Measurements from ENCODE around the gene METTL6. TPM values are rescaled to one million over a fixed set of nuclear protein-coding genes. Genes with fewer than 3 reads are reported as not detected.

Gene METTL6
- polyA plus RNA-seq, 1 donor (not counting 4 experiments of a cell fraction or from before 2014, with no cell fraction given): 16.3 TPM

DNA sequence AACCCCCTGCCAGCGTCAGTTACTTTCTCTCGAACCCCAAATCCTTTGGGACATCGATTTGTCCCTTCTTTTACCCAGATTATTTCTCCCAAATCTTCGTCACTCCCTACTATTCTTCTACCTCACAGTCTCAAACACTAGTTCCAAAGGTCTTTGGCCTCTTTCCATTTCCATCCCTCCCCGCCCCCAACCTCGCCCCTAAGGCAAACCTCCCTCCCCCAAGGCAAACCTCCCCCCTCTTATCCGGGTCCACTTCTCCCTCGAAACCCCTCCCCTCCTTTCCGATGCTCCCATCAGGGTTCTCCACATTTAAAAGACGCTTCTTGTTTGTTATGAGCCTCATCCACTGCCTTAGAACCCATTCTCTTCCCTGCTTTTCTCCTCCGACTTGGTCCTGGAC is 637 bp upstream of the METTL6 start:
- Histone ChIP-seq H3K4me3 (ENCODE audit: control insufficient read depth in 2 of 3, extremely low read depth in 1 of 3, insufficient read depth in 2 of 3, low read depth in 1 of 3, low read length in 3 of 3) (peak overlapping the region; percentile 83 to 97 (median 84)), H3K9me3 (ENCODE audit: control insufficient read depth, low read depth, low read length) (no peaks in the 10 kb centered on the region), H3K4me1 (ENCODE audit: control insufficient read depth, extremely low read depth, insufficient read depth, low read length) (peaks cover 10% of the 10 kb centered on the region), H3K79me2 (ENCODE audit: control insufficient read depth, insufficient read depth, low read length) (peaks cover 57% of the 10 kb centered on the region), H3K9ac (ENCODE audit: control insufficient read depth, extremely low read depth, insufficient read depth, low read length) (peak overlapping the region; percentile 91), H3K9me1 (ENCODE audit: control insufficient read depth, extremely low read depth, insufficient read depth, low read length) (peaks cover 6% of the 10 kb centered on the region), H2AFZ (ENCODE audit: control insufficient read depth, low read length) (peak overlapping the region; percentile 93), H3K27me3 (ENCODE audit: control insufficient read depth, extremely low read depth, insufficient read depth, low read length) (no peaks in the 10 kb centered on the region), H3K27ac (ENCODE audit: control insufficient read depth, insufficient read depth, low read length) (peak overlapping the region; percentile 79), H4K20me1 (ENCODE audit: control insufficient read depth, extremely low read depth, insufficient read depth, low read length) (peaks cover 8% of the 10 kb centered on the region), H3K36me3 (ENCODE audit: control insufficient read depth in 2 of 2, extremely low read depth in 1 of 2, insufficient read depth in 2 of 2, low read length in 2 of 2) (peaks cover 8 to 25% of the 10 kb centered on the region in 2 experiments), H3K4me2 (ENCODE audit: control insufficient read depth, extremely low read depth, insufficient read depth, low read depth, low read length) (peak overlapping the region; percentile 93)
- DNase-seq (ENCODE audit: low read depth, low spot score): no peak
- TF ChIP-seq EZH2 (IDR thresholded peaks at IDR 0.05; ENCODE audit: low read length): no peak
- TF ChIP-seq, protein P1, sequence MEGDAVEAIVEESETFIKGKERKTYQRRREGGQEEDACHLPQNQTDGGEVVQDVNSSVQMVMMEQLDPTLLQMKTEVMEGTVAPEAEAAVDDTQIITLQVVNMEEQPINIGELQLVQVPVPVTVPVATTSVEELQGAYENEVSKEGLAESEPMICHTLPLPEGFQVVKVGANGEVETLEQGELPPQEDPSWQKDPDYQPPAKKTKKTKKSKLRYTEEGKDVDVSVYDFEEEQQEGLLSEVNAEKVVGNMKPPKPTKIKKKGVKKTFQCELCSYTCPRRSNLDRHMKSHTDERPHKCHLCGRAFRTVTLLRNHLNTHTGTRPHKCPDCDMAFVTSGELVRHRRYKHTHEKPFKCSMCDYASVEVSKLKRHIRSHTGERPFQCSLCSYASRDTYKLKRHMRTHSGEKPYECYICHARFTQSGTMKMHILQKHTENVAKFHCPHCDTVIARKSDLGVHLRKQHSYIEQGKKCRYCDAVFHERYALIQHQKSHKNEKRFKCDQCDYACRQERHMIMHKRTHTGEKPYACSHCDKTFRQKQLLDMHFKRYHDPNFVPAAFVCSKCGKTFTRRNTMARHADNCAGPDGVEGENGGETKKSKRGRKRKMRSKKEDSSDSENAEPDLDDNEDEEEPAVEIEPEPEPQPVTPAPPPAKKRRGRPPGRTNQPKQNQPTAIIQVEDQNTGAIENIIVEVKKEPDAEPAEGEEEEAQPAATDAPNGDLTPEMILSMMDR (optimal IDR thresholded peaks at IDR 0.05 in 1 of 3, IDR thresholded peaks at IDR 0.05 in 1 of 3, conservative IDR thresholded peaks at IDR 0.05 in 1 of 3; ENCODE audit: extremely low read depth in 1 of 3, insufficient read depth in 2 of 3, low read length in 3 of 3): no peak
- FAIRE-seq: no peak
- dilution Hi-C loops (cut with MboI; ENCODE audit: extremely low pct_ligation_motif_present, low sequenced_read_pairs): no loop called here

GRCh38 chr3:15426579-15427118 is 695 bp downstream of the METTL6 start:
- no peaks in the 10 kb centered on the region for H3K27me3 ChIP-seq (ENCODE audit: control insufficient read depth, extremely low read depth, insufficient read depth, low read length)
- DNase-seq (ENCODE audit: low read depth, low spot score) (no peak), FAIRE-seq (no peak)
- H3K79me2 ChIP-seq (ENCODE audit: control insufficient read depth, insufficient read depth, low read length): peaks cover 54% of the 10 kb centered on the region
- H4K20me1 ChIP-seq (ENCODE audit: control insufficient read depth, extremely low read depth, insufficient read depth, low read length): peaks cover 8% of the 10 kb centered on the region
- peak overlapping the region; percentile 79 for H3K27ac ChIP-seq (ENCODE audit: control insufficient read depth, insufficient read depth, low read length)
- peak overlapping the region; percentile 78 for H3K4me2 ChIP-seq (ENCODE audit: control insufficient read depth, extremely low read depth, insufficient read depth, low read depth, low read length)
- no peak for TF ChIP-seq EZH2 (IDR thresholded peaks at IDR 0.05; ENCODE audit: low read length)
- TF ChIP-seq, protein P1 (optimal IDR thresholded peaks at IDR 0.05 in 1 of 3, IDR thresholded peaks at IDR 0.05 in 1 of 3, conservative IDR thresholded peaks at IDR 0.05 in 1 of 3; ENCODE audit: extremely low read depth in 1 of 3, insufficient read depth in 2 of 3, low read length in 3 of 3): no peak
- H3K36me3 ChIP-seq (ENCODE audit: control insufficient read depth in 2 of 2, extremely low read depth in 1 of 2, insufficient read depth in 2 of 2, low read length in 2 of 2): peaks cover 5 to 21% of the 10 kb centered on the region in 2 experiments
- H2AFZ ChIP-seq (ENCODE audit: control insufficient read depth, low read length): peak overlapping the region; percentile 93
- H3K9ac ChIP-seq (ENCODE audit: control insufficient read depth, extremely low read depth, insufficient read depth, low read length): peak overlapping the region; percentile 91
- H3K4me3 ChIP-seq (ENCODE audit: control insufficient read depth in 2 of 3, extremely low read depth in 1 of 3, insufficient read depth in 2 of 3, low read depth in 1 of 3, low read length in 3 of 3): peak overlapping the region; percentile 83 to 97 (median 84)
- H3K9me3 ChIP-seq (ENCODE audit: control insufficient read depth, low read depth, low read length): no peaks in the 10 kb centered on the region
- peaks cover 10% of the 10 kb centered on the region for H3K4me1 ChIP-seq (ENCODE audit: control insufficient read depth, extremely low read depth, insufficient read depth, low read length)
- H3K9me1 ChIP-seq (ENCODE audit: control insufficient read depth, extremely low read depth, insufficient read depth, low read length): peaks cover 6% of the 10 kb centered on the region
- dilution Hi-C loops (cut with MboI; ENCODE audit: extremely low pct_ligation_motif_present, low sequenced_read_pairs): no loop called here
